HG03060 (cell line): ENCODE measurements around the gene CDCP1.
"Not testable (repeated sequence)": the region's sequence is repeated elsewhere in the genome, so short reads cannot be mapped to it uniquely, and the experiment has no call there.

Experiments used
- ATAC-seq: cut with Tn5 transposase; IDR thresholded peaks from one replicate; pipeline ENCODE4 v1.9.1; 2021; ENCODE audit warnings: low read depth, moderate number of reproducible peaks; ENCODE audit not compliant: unreplicated experiment

Gene CDCP1

GRCh38 chr3:45092132-45093031 is 53.8 kb downstream of the CDCP1 start:
- ATAC-seq: no peak

GRCh38 chr3:45090855-45091254 is 55.3 kb downstream of the CDCP1 start:
- ATAC-seq: no peak

- no peak for ATAC-seq
Observed at GRCh38 chr3:45088543-45089358, 57.4 kb downstream of the CDCP1 start.

GRCh38 chr3:45087155-45087554 is 59.0 kb downstream of the CDCP1 start:
- ATAC-seq: no peak

- no peak for ATAC-seq
Observed at GRCh38 chr3:45084820-45085816, 61.1 kb downstream of the CDCP1 start.

- ATAC-seq: no peak
Observed at GRCh38 chr3:45084361-45084760, 61.8 kb downstream of the CDCP1 start.

GRCh38 chr3:45083023-45083422 is 63.2 kb downstream of the CDCP1 start:
- no peak for ATAC-seq

- no peak for ATAC-seq
Observed at GRCh38 chr3:45082142-45082538, 64.0 kb downstream of the CDCP1 start.

- no peak for ATAC-seq
Observed at GRCh38 chr3:45081506-45082141, 64.6 kb downstream of the CDCP1 start.

GRCh38 chr3:45080824-45081223 is 65.4 kb downstream of the CDCP1 start:
- ATAC-seq: no peak

- ATAC-seq: no peak
Observed at GRCh38 chr3:45079715-45080114, 66.5 kb downstream of the CDCP1 start.

GRCh38 chr3:45078910-45079522 is 67.2 kb downstream of the CDCP1 start:
- ATAC-seq: no peak

GRCh38 chr3:45078256-45078655 is 67.9 kb downstream of the CDCP1 start:
- not testable (repeated sequence) for ATAC-seq

- no peak for ATAC-seq
Observed at GRCh38 chr3:45075821-45076625, 70.2 kb downstream of the CDCP1 start.

GRCh38 chr3:45071075-45071474 is 75.1 kb downstream of the CDCP1 start:
- no peak for ATAC-seq

- ATAC-seq: no peak
Observed at GRCh38 chr3:45067941-45068340, 78.2 kb downstream of the CDCP1 start.

- no peak for ATAC-seq
Observed at GRCh38 chr3:45067486-45067885, 78.7 kb downstream of the CDCP1 start.

GRCh38 chr3:45066109-45066801 is 79.9 kb downstream of the CDCP1 start:
- no peak for ATAC-seq
